ENCODE measurements around the gene GTF3C4.

The GTF3C4 gene, protein sequence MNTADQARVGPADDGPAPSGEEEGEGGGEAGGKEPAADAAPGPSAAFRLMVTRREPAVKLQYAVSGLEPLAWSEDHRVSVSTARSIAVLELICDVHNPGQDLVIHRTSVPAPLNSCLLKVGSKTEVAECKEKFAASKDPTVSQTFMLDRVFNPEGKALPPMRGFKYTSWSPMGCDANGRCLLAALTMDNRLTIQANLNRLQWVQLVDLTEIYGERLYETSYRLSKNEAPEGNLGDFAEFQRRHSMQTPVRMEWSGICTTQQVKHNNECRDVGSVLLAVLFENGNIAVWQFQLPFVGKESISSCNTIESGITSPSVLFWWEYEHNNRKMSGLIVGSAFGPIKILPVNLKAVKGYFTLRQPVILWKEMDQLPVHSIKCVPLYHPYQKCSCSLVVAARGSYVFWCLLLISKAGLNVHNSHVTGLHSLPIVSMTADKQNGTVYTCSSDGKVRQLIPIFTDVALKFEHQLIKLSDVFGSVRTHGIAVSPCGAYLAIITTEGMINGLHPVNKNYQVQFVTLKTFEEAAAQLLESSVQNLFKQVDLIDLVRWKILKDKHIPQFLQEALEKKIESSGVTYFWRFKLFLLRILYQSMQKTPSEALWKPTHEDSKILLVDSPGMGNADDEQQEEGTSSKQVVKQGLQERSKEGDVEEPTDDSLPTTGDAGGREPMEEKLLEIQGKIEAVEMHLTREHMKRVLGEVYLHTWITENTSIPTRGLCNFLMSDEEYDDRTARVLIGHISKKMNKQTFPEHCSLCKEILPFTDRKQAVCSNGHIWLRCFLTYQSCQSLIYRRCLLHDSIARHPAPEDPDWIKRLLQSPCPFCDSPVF

DNA sequence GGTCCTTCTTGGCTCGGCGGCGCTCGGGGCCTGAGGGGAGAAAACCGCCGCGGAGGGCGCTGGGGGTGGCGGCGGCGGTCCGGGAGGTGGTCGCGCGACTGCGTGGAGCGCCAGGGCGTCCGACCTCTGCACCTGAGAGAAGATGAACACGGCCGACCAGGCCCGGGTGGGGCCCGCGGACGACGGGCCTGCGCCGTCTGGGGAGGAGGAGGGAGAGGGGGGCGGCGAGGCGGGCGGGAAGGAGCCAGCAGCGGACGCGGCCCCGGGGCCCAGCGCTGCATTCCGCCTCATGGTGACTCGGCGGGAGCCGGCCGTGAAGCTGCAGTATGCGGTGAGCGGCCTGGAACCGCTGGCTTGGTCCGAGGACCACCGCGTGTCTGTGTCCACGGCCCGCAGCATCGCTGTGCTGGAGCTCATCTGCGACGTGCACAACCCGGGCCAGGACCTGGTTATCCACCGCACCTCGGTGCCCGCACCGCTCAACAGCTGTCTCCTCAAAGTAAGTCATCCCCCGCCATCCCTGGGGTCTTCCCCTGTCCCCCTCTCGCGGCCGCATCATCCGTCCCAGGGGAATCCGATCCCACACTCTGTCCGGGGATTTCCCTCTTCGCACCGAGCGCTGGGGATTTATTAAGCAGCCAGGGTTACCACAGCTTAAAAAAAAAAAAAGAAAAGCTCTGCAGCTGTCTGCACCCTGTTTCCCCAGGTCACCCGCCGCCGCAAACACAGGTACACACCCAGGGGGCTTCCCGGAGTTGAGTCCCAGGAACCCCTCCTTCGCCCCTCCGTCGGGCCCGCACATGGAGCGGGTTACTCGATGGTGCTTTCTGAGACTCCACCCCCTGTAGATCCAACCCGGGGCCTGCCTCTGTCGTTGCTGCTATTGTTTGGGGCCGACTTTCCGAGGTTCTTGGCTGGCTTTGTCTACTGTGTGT, at the start of gene GTF3C4:
TSS of gene GTF3C4 (plus strand) at position 8 of the 935 bp plus-strand sequence. CDS start at position 143, 135 bp downstream.
- TF ChIP-seq, protein P1, sequence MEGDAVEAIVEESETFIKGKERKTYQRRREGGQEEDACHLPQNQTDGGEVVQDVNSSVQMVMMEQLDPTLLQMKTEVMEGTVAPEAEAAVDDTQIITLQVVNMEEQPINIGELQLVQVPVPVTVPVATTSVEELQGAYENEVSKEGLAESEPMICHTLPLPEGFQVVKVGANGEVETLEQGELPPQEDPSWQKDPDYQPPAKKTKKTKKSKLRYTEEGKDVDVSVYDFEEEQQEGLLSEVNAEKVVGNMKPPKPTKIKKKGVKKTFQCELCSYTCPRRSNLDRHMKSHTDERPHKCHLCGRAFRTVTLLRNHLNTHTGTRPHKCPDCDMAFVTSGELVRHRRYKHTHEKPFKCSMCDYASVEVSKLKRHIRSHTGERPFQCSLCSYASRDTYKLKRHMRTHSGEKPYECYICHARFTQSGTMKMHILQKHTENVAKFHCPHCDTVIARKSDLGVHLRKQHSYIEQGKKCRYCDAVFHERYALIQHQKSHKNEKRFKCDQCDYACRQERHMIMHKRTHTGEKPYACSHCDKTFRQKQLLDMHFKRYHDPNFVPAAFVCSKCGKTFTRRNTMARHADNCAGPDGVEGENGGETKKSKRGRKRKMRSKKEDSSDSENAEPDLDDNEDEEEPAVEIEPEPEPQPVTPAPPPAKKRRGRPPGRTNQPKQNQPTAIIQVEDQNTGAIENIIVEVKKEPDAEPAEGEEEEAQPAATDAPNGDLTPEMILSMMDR (IDR thresholded peaks at IDR 0.05; ENCODE audit: poor library complexity, severe bottlenecking) = no peak
- peaks cover 17% of the 10 kb centered on the region for H3K4me1 ChIP-seq (ENCODE audit: insufficient read depth, poor library complexity, severe bottlenecking)
- H3K36me3 ChIP-seq (ENCODE audit: low read depth) = peaks cover 16% of the 10 kb centered on the region
- H3K27me3 ChIP-seq (ENCODE audit: insufficient read depth, poor library complexity, severe bottlenecking) = no peaks in the 10 kb centered on the region
- H3K4me3 ChIP-seq (ENCODE audit: severe bottlenecking) = peak within 1 kb of the TSS; percentile 79
- H3K9me3 ChIP-seq (ENCODE audit: severe bottlenecking) = no peaks in the 10 kb centered on the region
- H3K27ac ChIP-seq (ENCODE audit: poor library complexity, severe bottlenecking) = peak within 1 kb of the TSS; percentile 90
- DNase-seq (ENCODE audit: low spot score) (no peak), ATAC-seq (ENCODE audit: low read depth) (peak; percentile 40)

DNA sequence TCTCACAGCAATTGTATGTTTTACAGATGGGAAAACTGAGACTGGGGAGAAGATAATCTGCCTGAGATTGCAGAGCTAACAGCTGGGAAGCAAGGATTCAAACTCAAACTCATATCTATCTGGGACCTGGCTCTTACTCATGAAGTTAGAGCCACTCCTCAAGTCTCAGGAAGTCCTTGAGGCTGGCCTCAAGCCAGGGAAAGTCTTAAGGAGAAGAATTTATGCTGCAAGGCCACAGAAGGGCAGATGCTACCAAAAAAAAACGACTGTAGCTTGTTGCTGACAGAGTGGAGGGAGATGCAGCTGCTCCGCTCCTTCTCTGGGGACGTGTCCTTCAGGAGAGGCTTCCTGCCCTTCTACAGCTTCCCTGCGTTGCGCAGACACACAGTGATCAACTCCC, 48.1 kb upstream of the GTF3C4 start:
- no peak for DNase-seq (ENCODE audit: low spot score)
- H3K9me3 ChIP-seq (ENCODE audit: severe bottlenecking) = no peaks in the 10 kb centered on the region
- no peaks in the 10 kb centered on the region for H3K27me3 ChIP-seq (ENCODE audit: insufficient read depth, poor library complexity, severe bottlenecking)
- peaks cover 3% of the 10 kb centered on the region for H3K4me1 ChIP-seq (ENCODE audit: insufficient read depth, poor library complexity, severe bottlenecking)
- TF ChIP-seq, protein P1 (IDR thresholded peaks at IDR 0.05; ENCODE audit: poor library complexity, severe bottlenecking) = no peak
- no peak overlapping the region for H3K4me3 ChIP-seq (ENCODE audit: severe bottlenecking)
- no peak for ATAC-seq (ENCODE audit: low read depth)
- H3K27ac ChIP-seq (ENCODE audit: poor library complexity, severe bottlenecking) = no peak overlapping the region
- peaks cover 58% of the 10 kb centered on the region for H3K36me3 ChIP-seq (ENCODE audit: low read depth)

DNA sequence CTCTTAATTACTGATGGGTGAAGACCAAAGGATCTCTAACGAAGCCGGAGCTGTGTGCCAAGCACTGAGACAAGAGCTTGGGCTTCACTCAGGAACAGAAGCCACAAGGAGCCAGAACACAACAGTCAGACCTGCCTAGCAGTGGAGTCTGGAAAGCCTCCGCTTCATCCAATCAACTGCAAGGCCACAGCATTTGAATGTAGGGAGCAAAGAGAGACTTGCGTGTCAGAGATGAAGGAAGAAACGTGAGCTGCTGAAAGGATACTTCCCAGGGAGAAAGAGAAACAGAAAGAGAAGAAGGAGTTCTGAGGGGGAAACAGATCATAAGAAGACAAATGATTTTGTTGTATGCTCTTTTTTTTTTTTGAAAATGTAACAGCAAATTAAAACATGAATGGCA, 44.0 kb upstream of the GTF3C4 start:
- TF ChIP-seq, protein P1 (IDR thresholded peaks at IDR 0.05; ENCODE audit: poor library complexity, severe bottlenecking) = no peak
- no peak for ATAC-seq (ENCODE audit: low read depth)
- no peaks in the 10 kb centered on the region for H3K9me3 ChIP-seq (ENCODE audit: severe bottlenecking)
- no peak overlapping the region for H3K27ac ChIP-seq (ENCODE audit: poor library complexity, severe bottlenecking)
- peaks cover 54% of the 10 kb centered on the region for H3K36me3 ChIP-seq (ENCODE audit: low read depth)
- no peak for DNase-seq (ENCODE audit: low spot score)
- peaks cover 13% of the 10 kb centered on the region for H3K4me1 ChIP-seq (ENCODE audit: insufficient read depth, poor library complexity, severe bottlenecking)
- H3K4me3 ChIP-seq (ENCODE audit: severe bottlenecking) = no peak overlapping the region
- no peaks in the 10 kb centered on the region for H3K27me3 ChIP-seq (ENCODE audit: insufficient read depth, poor library complexity, severe bottlenecking)

DNA sequence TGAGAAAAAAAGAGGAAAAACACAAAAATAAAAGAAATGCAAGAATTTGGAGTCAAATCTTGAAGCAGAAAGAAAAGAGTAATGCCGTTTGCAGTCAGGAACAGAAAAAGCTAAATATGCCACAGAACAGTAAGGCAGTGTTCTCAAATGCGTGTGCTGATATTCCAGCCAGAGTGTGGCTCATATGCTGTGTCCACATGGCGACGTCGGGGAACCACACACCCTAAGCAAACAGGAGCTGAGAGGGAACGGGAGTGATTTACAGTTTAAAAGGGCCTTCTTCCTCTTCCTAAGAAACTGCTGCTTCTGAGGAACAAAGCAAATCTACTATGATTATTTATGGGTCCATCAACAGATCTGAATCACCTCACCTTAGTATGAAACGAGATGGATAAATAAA, 43.2 kb upstream of the GTF3C4 start:
- TF ChIP-seq, protein P1 (IDR thresholded peaks at IDR 0.05; ENCODE audit: poor library complexity, severe bottlenecking) = no peak
- Histone ChIP-seq H3K27me3 (ENCODE audit: insufficient read depth, poor library complexity, severe bottlenecking) (no peaks in the 10 kb centered on the region), H3K36me3 (ENCODE audit: low read depth) (peaks cover 50% of the 10 kb centered on the region)

More for the DNA sequence above, 43.2 kb upstream of the GTF3C4 start:
- no peak overlapping the region for H3K4me3 ChIP-seq (ENCODE audit: severe bottlenecking)
- H3K27ac ChIP-seq (ENCODE audit: poor library complexity, severe bottlenecking) = no peak overlapping the region
- no peak for ATAC-seq (ENCODE audit: low read depth)
- DNase-seq (ENCODE audit: low spot score) = no peak
- H3K4me1 ChIP-seq (ENCODE audit: insufficient read depth, poor library complexity, severe bottlenecking) = peaks cover 21% of the 10 kb centered on the region
- no peaks in the 10 kb centered on the region for H3K9me3 ChIP-seq (ENCODE audit: severe bottlenecking)
